ENCODE results near the gene RFESD.

GRCh38 chr5:95682891-95683290 lies 36.3 kb downstream of the RFESD start, which contains the start of gene SPATA9:
- no peak for TF ChIP-seq POLR2A (IDR thresholded peaks at IDR 0.05)
- TF ChIP-seq, protein P1, sequence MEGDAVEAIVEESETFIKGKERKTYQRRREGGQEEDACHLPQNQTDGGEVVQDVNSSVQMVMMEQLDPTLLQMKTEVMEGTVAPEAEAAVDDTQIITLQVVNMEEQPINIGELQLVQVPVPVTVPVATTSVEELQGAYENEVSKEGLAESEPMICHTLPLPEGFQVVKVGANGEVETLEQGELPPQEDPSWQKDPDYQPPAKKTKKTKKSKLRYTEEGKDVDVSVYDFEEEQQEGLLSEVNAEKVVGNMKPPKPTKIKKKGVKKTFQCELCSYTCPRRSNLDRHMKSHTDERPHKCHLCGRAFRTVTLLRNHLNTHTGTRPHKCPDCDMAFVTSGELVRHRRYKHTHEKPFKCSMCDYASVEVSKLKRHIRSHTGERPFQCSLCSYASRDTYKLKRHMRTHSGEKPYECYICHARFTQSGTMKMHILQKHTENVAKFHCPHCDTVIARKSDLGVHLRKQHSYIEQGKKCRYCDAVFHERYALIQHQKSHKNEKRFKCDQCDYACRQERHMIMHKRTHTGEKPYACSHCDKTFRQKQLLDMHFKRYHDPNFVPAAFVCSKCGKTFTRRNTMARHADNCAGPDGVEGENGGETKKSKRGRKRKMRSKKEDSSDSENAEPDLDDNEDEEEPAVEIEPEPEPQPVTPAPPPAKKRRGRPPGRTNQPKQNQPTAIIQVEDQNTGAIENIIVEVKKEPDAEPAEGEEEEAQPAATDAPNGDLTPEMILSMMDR (IDR thresholded peaks at IDR 0.05 in 4 of 5, conservative IDR thresholded peaks at IDR 0.05 in 1 of 5): no peak

Data from gastrocnemius medialis (tissue), 4 donors.